Epidermal melanocyte (primary cell): ENCODE data around the gene MAS1L.

Experiments
- DNase-seq: peaks from one replicate; pipeline ENCODE4 v3.0.0; 2011; ENCODE audit warnings: low spot score; ENCODE audit not compliant: insufficient read length

MAS1L gene

DNA sequence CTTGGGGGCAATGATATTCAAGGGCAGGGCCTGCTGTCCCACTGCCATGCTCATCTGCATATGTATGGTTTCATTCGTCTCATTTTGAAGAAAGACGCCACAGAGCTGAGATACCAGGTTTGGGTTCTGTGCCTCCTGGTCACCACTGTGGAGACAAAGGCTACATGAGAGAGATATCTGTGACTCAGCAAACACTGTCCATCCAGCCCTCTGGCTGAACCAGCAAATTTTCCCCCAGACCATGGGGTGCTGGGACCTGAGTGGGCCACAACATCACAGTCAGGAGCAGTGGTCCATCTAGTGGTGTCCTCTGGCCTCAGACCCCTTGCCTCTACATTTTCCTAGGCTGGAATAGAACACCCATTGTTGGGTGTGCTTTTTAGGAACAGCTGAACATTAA is at the start of gene MAS1L:
MAS1L (minus strand) TSS at position 297 of the 400 bp plus-strand sequence; CDS start at position 243, 54 bp downstream.
- DNase-seq = no peak

- DNase-seq = no peak
Measured at GRCh38 chr6:29532320-29532951, 44.7 kb upstream of the MAS1L start.

- DNase-seq = no peak
Measured at GRCh38 chr6:29531668-29532067, 43.9 kb upstream of the MAS1L start.

DNA sequence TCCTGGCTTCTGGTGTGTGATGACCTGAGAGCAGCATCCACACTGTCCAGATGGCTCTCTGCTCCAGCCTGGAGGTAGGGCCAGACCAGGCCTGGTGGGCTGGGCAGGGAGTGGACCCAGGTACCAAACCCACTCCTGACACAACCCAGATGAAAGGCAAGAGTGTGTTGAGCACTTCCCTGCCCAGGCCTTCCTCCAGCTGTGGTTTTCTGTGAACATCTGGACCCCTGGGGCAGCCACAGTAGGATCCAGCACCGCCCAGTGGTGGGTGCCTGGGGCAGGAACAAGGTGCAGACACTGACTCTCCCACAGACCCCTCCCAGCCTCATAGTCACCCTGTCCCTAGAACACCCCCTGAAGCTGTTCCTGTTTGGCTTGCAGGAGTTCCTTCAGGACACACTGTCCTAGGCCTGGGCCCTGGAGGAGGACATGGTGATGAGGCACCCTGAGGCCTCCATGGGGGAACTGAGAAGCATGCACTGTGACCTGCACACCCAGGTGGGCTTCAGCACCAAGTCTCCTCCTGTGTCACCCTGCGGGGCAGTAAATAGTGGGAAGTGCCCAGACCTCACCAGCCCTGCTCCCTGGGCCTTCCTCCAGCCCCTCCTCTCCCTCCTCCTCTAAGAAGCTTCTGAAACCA is 43.0 kb upstream of the MAS1L start:
- DNase-seq = no peak

DNA sequence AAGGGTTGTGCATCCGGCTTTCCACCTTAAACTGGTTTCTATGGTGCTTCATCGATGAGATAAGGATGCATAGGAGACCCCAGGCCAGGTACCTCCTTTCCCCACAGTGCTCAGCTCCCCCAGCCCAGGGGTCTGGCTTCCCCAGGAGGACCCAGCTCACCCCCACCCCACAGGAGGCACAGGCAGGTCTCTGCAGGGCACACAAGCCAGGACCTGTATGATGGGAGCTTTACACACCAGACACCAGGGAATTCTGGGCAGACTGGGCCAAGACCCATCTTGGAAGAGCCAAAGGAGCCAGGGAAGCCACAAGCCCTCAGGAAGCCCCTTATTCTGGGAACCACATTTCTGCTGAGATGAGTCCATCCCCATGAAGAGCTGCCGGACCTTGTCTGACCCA is 42.2 kb upstream of the MAS1L start:
- no peak for DNase-seq

DNA sequence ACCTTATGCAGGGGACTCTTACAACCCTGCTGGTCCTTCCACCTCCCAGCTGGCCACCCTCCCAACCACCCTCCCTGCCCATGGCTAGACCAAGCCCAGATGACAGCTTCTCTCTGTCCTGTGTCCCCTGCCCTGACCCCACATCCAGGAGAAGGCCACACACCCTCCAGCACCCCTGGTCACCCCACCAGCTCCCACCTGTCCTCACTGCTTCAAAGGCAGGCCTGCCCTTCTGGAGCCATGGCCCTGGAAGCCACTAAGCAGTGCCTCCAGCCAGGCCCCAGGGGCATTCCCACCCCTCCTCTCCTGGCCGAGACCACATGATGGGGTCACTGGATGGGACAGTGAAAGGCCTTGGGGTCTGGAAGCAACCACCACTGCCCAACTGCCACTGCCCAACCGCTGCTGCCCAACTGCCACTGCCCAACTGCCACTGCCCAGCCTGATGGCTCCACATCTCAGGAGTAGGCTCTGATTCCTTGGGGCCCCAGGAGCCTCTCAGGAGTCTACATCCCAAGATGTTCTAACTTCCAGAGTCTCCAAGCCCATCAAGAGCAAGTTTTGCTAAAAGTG is 41.3 kb upstream of the MAS1L start:
- DNase-seq = no peak

DNA sequence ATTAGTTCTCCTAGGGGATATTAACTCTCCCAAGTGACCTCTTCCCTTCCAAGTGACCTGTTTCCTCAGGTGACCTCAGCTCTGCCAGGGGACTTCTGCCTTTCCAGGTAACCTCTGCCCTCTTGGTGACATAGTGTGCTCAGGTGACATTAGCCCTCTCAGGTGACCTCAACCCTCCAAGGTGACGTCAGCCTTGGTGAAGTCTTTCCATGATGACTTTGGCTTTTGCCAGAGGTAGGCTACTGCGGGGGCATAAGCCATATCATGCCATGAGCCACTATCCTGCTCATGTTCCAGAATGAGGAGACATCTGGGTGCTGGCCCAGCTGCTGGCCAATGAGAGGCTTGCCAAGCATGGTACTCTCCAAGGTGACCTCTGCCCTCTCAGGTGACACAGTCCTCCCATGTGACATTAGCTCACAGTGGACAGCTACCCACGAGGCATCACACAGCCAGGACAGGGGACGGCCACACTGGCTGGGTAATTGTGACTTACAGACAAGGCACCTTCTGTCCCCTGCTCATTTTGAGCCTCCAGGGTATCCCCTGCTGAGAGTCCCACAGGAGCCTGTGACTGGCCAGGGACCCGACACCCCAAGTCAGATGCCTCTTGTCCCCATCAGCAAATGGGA is 40.7 kb upstream of the MAS1L start:
- no peak for DNase-seq

DNA sequence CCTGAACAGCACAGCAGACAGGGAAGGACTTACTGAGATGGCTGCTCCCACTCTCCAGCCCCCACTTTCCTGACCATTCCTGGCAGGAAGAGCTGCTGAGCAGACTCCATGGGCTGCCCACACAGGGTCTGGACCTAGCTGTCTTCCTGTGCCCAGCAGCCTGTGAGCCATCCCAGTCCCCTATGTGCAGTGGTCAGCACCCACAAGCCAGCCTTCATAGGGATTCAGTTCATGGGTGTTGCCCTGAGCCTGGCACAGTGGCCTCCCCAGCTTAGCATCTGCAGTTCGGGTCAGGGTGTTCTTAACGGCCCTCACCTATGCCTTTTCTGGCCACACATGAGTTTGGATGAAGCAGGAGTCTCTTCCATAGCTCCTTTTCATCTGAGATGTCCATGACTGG is 39.8 kb upstream of the MAS1L start:
- DNase-seq = no peak

GRCh38 chr6:29527126-29527525 is 39.4 kb upstream of the MAS1L start:
- DNase-seq = no peak

DNA sequence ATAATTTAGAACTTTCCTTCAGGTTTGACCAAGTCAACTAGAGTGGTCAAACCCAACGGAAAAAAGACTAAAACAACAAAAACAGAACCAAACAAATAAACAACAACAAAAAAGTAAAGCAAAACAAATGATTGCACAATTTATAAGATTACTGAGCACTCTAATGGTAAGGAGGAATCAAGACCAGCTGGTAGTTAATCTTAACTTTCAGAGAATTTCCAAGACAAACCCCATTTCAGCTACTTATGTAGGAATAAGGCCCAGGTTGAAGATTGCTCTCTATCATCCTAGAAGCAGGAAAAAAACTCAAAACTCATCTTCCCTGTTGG is 37.5 kb upstream of the MAS1L start:
- DNase-seq = no peak

DNA sequence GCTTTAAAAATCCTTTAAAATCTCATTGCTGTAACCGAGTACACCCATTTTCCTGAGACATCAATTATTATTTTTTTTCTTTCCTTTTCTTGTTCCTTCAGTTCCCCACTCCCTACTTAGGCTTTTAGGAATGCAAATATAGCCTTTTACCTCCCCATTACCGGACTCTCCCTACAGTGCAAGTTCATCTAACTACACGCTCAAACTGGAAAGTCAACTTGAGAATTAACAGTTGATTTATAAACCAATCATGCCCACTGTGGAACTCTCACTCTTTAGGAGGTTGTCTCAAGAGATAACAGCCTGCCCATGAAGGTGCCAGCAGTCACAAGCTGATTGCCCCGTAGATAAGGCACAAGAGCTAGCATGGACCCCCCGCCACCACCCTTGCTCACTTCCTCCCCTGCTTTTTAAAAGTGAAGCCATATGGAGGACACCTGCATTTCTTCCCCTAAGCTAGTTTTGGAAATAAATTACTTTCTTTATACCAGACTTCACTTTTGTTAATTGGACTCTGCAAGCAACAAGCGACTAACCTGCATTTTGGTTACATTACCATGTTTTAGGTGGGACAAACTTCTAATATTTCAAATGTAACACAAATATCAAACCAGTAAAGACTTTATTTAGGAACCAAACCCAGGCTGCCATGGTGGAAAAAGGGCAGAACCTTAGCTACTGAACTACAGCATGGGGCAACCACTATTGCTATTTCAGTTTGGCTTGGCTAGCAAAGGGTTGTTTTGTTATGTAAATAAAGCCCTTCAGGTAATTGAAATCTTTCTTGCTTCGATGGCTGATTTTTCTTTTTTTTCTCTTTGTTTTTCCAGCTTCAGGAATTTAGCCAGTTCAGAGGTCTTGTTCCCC is 36.9 kb upstream of the MAS1L start:
- DNase-seq = no peak

- no peak for DNase-seq
Measured at GRCh38 chr6:29524044-29524443, 36.3 kb upstream of the MAS1L start.

- DNase-seq = no peak
Measured at GRCh38 chr6:29522227-29522626, 34.5 kb upstream of the MAS1L start.

DNA sequence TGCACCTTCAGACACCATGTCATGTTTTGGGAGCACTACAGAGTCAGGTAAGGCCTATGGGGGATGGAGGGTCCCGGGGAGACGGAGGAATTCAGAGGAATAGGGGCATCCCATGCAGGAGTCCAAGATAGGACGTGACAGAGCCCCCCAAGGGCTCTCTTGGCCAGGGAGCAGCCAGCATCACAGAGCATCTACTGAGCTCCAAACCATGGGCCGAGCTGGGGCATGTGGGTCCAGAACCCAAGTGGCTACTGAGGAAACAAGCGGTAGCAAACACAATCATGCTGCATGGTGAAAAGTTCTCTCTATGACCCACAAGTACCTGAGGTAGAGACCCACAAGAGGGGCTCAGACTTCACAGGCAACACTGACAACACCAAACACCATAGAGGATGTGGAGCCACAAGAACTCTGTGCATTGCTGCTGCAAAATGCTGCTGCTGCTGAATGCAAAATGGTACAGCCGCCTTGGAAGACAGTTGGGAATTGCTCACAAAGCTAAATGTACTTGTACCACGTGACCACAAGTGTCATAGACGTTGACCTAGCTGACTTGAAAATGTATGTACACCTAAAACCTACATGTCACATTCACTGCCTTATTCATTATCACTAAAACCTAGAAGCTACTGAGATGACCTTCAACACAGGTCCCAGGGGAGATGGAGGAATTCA is 33.4 kb upstream of the MAS1L start:
- no peak for DNase-seq

DNA sequence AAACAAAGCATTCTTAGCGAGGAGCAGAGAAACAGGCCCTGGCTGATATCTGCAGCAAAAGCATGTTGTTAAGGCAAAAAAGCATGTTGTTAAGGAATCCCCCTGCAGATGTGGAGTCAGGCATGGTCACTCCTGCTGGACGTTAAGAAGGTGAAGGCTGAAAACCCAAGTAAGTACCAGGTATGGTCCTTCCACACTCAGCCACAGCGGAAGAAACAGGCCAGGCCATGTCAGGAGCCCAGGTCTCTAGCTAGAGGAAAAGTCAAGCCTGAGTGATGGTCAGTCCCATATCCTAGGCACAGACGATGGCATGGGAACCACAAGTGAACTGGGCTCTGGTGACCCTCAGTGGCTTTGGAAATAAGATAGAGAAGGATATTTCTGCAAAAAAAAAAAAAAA is 32.5 kb upstream of the MAS1L start:
- DNase-seq = no peak

GRCh38 chr6:29519291-29520010 is 31.7 kb upstream of the MAS1L start:
- no peak for DNase-seq

- DNase-seq = no peak
Measured at GRCh38 chr6:29517728-29518440, 30.1 kb upstream of the MAS1L start.

- DNase-seq = no peak
Measured at GRCh38 chr6:29517245-29517644, 29.5 kb upstream of the MAS1L start.

- no peak for DNase-seq
Measured at GRCh38 chr6:29516108-29516507, 28.4 kb upstream of the MAS1L start.

- no peak for DNase-seq
Measured at GRCh38 chr6:29510746-29511300, 23.1 kb upstream of the MAS1L start.
